Esophagus (tissue), 2 donors: ENCODE measurements around the gene C1QTNF9B. TPM values are rescaled to one million over a fixed set of nuclear protein-coding genes. Genes with fewer than 3 reads are reported as not detected.

Experiments
- H3K27ac ChIP-seq, 2 donors: one replicate each; pipeline ENCODE4 v1.5.1; 2013; ENCODE audit warnings: low read depth in 2 of 2, mild to moderate bottlenecking in 2 of 2, inconsistent platforms in 1 of 2, low read length in 1 of 2, moderate library complexity in 1 of 2
- H3K27me3 ChIP-seq, 2 donors: one replicate each; pipeline ENCODE4 v1.6.1; 2013; ENCODE audit warnings: low read length in 2 of 2, control low read depth in 1 of 2, mild to moderate bottlenecking in 1 of 2; ENCODE audit not compliant: insufficient read depth in 2 of 2, control insufficient read depth in 1 of 2
- H3K36me3 ChIP-seq, 2 donors: one replicate each; pipeline ENCODE4 v1.6.1; 2013; ENCODE audit warnings: low read length in 1 of 2; ENCODE audit not compliant: control insufficient read depth in 2 of 2, insufficient read depth in 2 of 2
- H3K4me1 ChIP-seq, 2 donors: one replicate each; pipeline ENCODE4 v1.6.1; 2013; ENCODE audit warnings: low read length in 1 of 2; ENCODE audit not compliant: control insufficient read depth in 2 of 2, insufficient read depth in 2 of 2
- H3K4me3 ChIP-seq, 2 donors: one replicate each; pipeline ENCODE4 v1.5.1; 2013; ENCODE audit warnings: low read length in 2 of 2, mild to moderate bottlenecking in 2 of 2, low read depth in 1 of 2, moderate library complexity in 1 of 2
- H3K9me3 ChIP-seq, 2 donors: one replicate each; pipeline ENCODE4 v1.6.1; 2013; ENCODE audit warnings: mild to moderate bottlenecking in 2 of 2, low read depth in 1 of 2, low read length in 1 of 2, moderate library complexity in 1 of 2; ENCODE audit not compliant: control insufficient read depth in 2 of 2, insufficient read depth in 1 of 2
- WGBS, 2 donors: extraction: QIAGEN DNeasy Blood & Tissue Kit; methylation state at CpG; one replicate each; pipeline ENCODE4 v1.1.7; 2013; 5-methylcytosine and 5-hydroxymethylcytosine counted together
- polyA plus RNA-seq, 2 donors: library from polyadenylated mRNA; stranded (reverse); fragments of 200-250 nt; gene quantifications; one replicate each; pipeline ENCODE4 v1.2.3, GENCODE V29; 2013
- donor health status: healthy with polysubstance abuse.
- donor health status: Bipolar disorder and iron deficiency.

The C1QTNF9B gene
- polyA plus RNA-seq, 2 donors, result 0.04 to 0.16 TPM

GRCh38 chr13:23865026-23865425 lies 32.3 kb downstream of the C1QTNF9B start:
- Histone ChIP-seq H3K9me3 (no peaks in the 10 kb centered on the region), H3K27ac (no peak overlapping the region), H3K27me3 (no peaks in the 10 kb centered on the region), H3K36me3 (peaks cover 0 to 3% of the 10 kb centered on the region in 2 donors), H3K4me1 (peaks cover 2 to 5% of the 10 kb centered on the region in 2 donors), H3K4me3 (no peak overlapping the region)
- WGBS, 2 donors, result 58 to 76% methylated on average over 1 of the region's 1 CpG

- H3K27ac ChIP-seq, result no peak overlapping the region
- H3K9me3 ChIP-seq, result no peaks in the 10 kb centered on the region
- no peak overlapping the region for H3K4me3 ChIP-seq
- H3K36me3 ChIP-seq, result peaks cover 0 to 1% of the 10 kb centered on the region in 2 donors
- no peaks in the 10 kb centered on the region for H3K27me3 ChIP-seq
- WGBS, 2 donors, result 85 to 86% methylated on average over 2 of the region's 2 CpGs
- H3K4me1 ChIP-seq, result peaks cover under 1 to 2% of the 10 kb centered on the region in 2 donors
These were observed 36.0 kb downstream of the C1QTNF9B start for GRCh38 chr13:23861310-23861709.

- H3K27ac ChIP-seq, result no peak overlapping the region
- H3K4me3 ChIP-seq, result no peak overlapping the region
- H3K27me3 ChIP-seq, result no peaks in the 10 kb centered on the region
- no peaks in the 10 kb centered on the region for H3K4me1 ChIP-seq
- H3K9me3 ChIP-seq, result no peaks in the 10 kb centered on the region
- WGBS, 2 donors, result 89 to 96% methylated on average over 2 of the region's 2 CpGs
- no peaks in the 10 kb centered on the region for H3K36me3 ChIP-seq
These were observed 37.4 kb downstream of the C1QTNF9B start for GRCh38 chr13:23859904-23860303.

- H3K27ac ChIP-seq, result peak overlapping the region in 1 of 2 donors; percentile 31
- no peak overlapping the region for H3K4me3 ChIP-seq
- no peaks in the 10 kb centered on the region for H3K4me1 ChIP-seq
- H3K9me3 ChIP-seq, result no peaks in the 10 kb centered on the region
- no peaks in the 10 kb centered on the region for H3K27me3 ChIP-seq
- no peaks in the 10 kb centered on the region for H3K36me3 ChIP-seq
These were observed 37.8 kb downstream of the C1QTNF9B start for GRCh38 chr13:23859455-23859854.

- Histone ChIP-seq H3K27ac (no peak overlapping the region), H3K4me3 (no peak overlapping the region), H3K27me3 (no peaks in the 10 kb centered on the region), H3K36me3 (no peaks in the 10 kb centered on the region), H3K9me3 (no peaks in the 10 kb centered on the region), H3K4me1 (no peaks in the 10 kb centered on the region)
- 74 to 80% methylated on average over 5 of the region's 5 CpGs for WGBS, 2 donors
These were observed 38.8 kb downstream of the C1QTNF9B start for GRCh38 chr13:23858546-23858945.

GRCh38 chr13:23856008-23856750 lies 41.1 kb downstream of the C1QTNF9B start:
- 84 to 90% methylated on average over 5 of the region's 5 CpGs for WGBS, 2 donors
- no peaks in the 10 kb centered on the region for H3K4me1 ChIP-seq
- H3K36me3 ChIP-seq, result no peaks in the 10 kb centered on the region
- no peak overlapping the region for H3K27ac ChIP-seq
- H3K4me3 ChIP-seq, result no peak overlapping the region
- H3K27me3 ChIP-seq, result no peaks in the 10 kb centered on the region
- no peaks in the 10 kb centered on the region for H3K9me3 ChIP-seq

- WGBS, 2 donors, result 71 to 83% methylated on average over 3 of the region's 3 CpGs
- Histone ChIP-seq H3K9me3 (no peaks in the 10 kb centered on the region), H3K4me3 (no peak overlapping the region), H3K4me1 (peaks cover 0 to 4% of the 10 kb centered on the region in 2 donors), H3K36me3 (no peaks in the 10 kb centered on the region), H3K27me3 (no peaks in the 10 kb centered on the region), H3K27ac (no peak overlapping the region)
These were observed 41.9 kb downstream of the C1QTNF9B start for GRCh38 chr13:23855360-23855759.

GRCh38 chr13:23852351-23852750 lies 45.0 kb downstream of the C1QTNF9B start:
- WGBS, 2 donors, result 52 to 58% methylated on average over 2 of the region's 2 CpGs
- H3K27ac ChIP-seq, result no peak overlapping the region
- no peaks in the 10 kb centered on the region for H3K27me3 ChIP-seq

GRCh38 chr13:23851106-23851505 lies 46.2 kb downstream of the C1QTNF9B start:
- Histone ChIP-seq H3K9me3 (no peaks in the 10 kb centered on the region), H3K27me3 (no peaks in the 10 kb centered on the region), H3K36me3 (no peaks in the 10 kb centered on the region), H3K4me3 (no peak overlapping the region), H3K4me1 (peaks cover 0 to 12% of the 10 kb centered on the region in 2 donors), H3K27ac (peak overlapping the region in 1 of 2 donors; percentile 49)
- WGBS, 2 donors, result 51 to 67% methylated on average over 2 of the region's 2 CpGs

More at GRCh38 chr13:23852351-23852750, 45.0 kb downstream of the C1QTNF9B start:
- Histone ChIP-seq H3K4me3 (no peak overlapping the region), H3K36me3 (no peaks in the 10 kb centered on the region), H3K4me1 (peaks cover 0 to 12% of the 10 kb centered on the region in 2 donors), H3K9me3 (no peaks in the 10 kb centered on the region)

- H3K36me3 ChIP-seq, result no peaks in the 10 kb centered on the region
- H3K27me3 ChIP-seq, result no peaks in the 10 kb centered on the region
These were observed 47.2 kb downstream of the C1QTNF9B start for GRCh38 chr13:23850134-23850533.

More at GRCh38 chr13:23850134-23850533, 47.2 kb downstream of the C1QTNF9B start:
- Histone ChIP-seq H3K9me3 (no peaks in the 10 kb centered on the region), H3K4me1 (peaks cover 0 to 12% of the 10 kb centered on the region in 2 donors), H3K4me3 (no peak overlapping the region), H3K27ac (peak overlapping the region; percentile 72 to 86)
- WGBS, 2 donors, result 62 to 65% methylated on average over 1 of the region's 1 CpG
